Fibroblast of the aortic adventitia (primary cell): ENCODE measurements around the gene TTLL10. TPM values are rescaled to one million over a fixed set of nuclear protein-coding genes. Genes with fewer than 3 reads are reported as not detected.

Source experiments
- DNase-seq: peaks from one replicate; pipeline ENCODE4 v3.0.0-alpha.2; 2010; ENCODE audit warnings: low read depth
- H3K4me3 ChIP-seq: 2 replicates; pipeline ENCODE4 v1.5.1; 2011; ENCODE audit warnings: low read depth, mild to moderate bottlenecking, control low read depth, low read length, moderate library complexity
- CTCF ChIP-seq: IDR thresholded peaks from 2 replicates; pipeline ENCODE4 v1.5.1; 2011; ENCODE audit warnings: mild to moderate bottlenecking, low read length, control low read depth, inconsistent platforms; ENCODE audit not compliant: insufficient read depth
- total RNA-seq: library from RNA; depleted of rRNA; stranded (reverse); fragments of >200 nt; gene quantifications from 2 replicates; pipeline ENCODE4 v1.2.3, GENCODE V29; 2012; ENCODE audit warnings: low replicate concordance

TTLL10 gene
- not detected in 2 replicates for total RNA-seq

DNA sequence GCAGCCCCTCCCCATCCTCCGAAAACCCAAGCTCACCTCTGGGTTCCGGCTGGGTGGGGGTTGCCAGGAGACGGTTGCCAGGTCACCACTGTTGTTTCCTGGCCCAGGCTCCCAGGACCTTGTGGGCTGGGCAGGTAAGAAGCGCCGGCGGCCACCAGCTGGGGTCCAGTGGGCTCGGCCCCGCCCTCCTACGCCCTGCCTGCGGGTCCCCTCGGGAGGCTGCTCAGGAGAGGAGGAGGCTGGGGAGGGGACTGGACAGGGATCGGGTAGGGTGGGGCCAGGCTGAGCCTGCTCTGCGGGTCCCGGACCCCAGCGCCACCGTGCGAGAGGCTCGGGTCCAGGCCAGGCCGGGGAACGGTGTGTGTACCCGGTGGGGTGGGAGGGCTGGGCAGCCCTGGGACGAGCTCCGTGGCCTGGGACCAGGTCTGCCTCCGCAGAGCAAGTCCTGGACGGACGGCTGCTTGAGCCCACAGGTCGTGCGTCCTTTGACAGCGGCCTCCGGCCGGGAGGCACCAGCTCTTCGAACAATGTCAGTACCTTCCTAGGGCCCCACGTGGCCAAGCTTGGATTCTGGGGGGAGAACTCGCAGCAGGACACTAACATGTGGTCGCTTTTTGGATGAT is at the start of gene TTLL10:
TSS of gene TTLL10 (plus strand) at position 88 of the 623 bp plus-strand sequence. CDS start 5,336 bp downstream, outside the sequence.
- DNase-seq, result no peak

DNA sequence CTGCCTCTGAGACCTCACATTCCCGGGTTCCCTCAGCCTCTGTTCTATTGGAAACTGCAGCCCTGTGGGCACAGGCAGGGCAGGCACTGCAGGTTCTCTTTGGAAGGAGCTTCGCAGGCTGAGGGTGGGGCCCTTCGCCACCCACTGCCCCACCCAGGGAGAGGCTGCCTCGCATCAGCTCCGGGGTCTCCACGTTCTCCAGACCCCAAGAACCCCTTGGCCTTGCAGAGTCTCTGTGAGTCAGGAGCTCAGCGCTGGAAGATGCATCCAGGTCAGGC is 49.2 kb upstream of the TTLL10 start:
- DNase-seq, result no peak
- no peak overlapping the region for H3K4me3 ChIP-seq

More for the DNA sequence above, at the start of gene TTLL10:
- no peak for TF ChIP-seq CTCF
- no peak within 1 kb of the TSS for H3K4me3 ChIP-seq

DNA sequence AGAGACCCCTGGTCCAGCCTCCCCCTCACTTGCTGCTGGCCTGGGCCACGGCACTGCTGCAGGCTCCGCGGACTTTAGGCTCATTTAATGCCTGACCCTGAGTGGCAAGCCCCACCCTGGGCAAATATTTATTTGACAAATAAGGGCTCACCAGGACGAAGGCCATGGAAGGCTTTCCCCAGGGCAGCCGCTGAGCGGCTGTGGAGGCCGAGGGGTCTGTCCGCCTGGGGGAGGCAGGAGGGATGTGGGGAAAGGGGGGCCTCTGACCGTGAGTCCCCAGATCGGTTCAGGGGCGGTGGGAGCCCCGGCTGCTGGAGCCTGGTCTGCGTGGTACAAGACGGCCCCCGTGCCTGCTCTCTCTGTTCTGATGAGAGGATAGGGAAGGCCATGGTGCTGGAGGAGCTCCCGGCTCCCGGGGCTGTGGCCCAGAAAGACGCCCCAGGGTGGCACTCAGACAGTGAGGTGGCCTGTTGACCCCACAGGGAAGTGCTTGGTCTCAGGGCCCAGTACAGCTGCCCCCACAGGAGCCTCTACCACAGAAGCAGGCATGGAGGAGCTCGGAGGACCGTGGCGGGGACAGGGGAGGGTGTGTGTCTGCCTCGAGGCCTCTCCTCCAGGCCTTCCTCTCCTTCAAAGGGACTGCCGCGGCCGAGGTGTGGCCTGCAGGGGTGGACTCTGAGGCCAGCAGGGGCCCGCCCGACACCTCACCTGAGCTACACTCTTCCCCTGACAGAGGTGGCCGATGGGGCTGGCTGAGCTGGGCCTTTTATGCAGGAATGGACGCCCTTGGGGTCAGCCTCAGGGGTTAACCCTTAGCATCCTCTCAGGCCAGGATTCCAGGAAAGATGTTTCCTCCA is 48.7 kb upstream of the TTLL10 start:
- DNase-seq, result no peak
- no peak for TF ChIP-seq CTCF
- no peak overlapping the region for H3K4me3 ChIP-seq

More for the DNA sequence above, 49.2 kb upstream of the TTLL10 start:
- no peak for TF ChIP-seq CTCF

DNA sequence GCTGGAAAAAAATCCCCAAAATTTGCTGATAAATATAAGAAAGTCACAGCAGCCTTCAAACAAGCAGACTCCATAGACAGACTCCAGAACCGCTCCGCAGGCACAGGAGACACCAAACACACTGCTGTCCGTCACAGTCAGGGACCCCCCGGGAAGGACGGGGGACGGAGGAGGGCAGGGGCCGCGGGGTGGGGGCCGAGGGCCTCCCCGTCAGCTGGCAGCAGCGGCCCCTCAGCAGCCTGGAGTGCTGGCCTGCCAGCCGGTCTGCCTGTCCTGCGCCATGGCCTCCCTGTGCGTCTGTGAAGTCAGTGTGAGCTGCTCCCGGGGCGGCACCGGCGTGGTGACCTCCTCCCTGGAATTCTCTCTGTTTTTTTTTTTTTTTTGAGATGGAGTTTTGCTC is 47.7 kb upstream of the TTLL10 start:
- H3K4me3 ChIP-seq, result no peak overlapping the region
- TF ChIP-seq CTCF, result no peak
- DNase-seq, result no peak

GRCh38 chr1:1127551-1128451 is 45.9 kb upstream of the TTLL10 start:
- TF ChIP-seq CTCF, result no peak
- H3K4me3 ChIP-seq, result no peak overlapping the region
- DNase-seq, result no peak

GRCh38 chr1:1128454-1129139 is 45.1 kb upstream of the TTLL10 start:
- no peak for DNase-seq
- no peak for TF ChIP-seq CTCF
- H3K4me3 ChIP-seq, result no peak overlapping the region
